Fibroblast of lung (primary cell): ENCODE data around the gene SIGLEC9.

Source experiments
- CTCF ChIP-seq, 2 donors: IDR thresholded peaks in 1 of 2; conservative IDR thresholded peaks in 1 of 2; 1 replicate in 1 of 2; 2 replicates in 1 of 2; pipeline ENCODE4 v1.5.1; 2011 to 2012; ENCODE audit warnings: low read length in 2 of 2, control low read depth in 1 of 2, inconsistent platforms in 1 of 2, low read depth in 1 of 2, mild to moderate bottlenecking in 1 of 2
- EZH2 ChIP-seq: IDR thresholded peaks from 2 replicates; pipeline ENCODE4 v1.5.1; 2012; ENCODE audit warnings: low read length, control low read depth, mild to moderate bottlenecking; ENCODE audit errors: missing control alignments

- TF ChIP-seq CTCF (conservative IDR thresholded peaks at IDR 0.05 in 1 of 2, IDR thresholded peaks at IDR 0.05 in 1 of 2; ENCODE audit: low read depth in 1 of 2, low read length in 2 of 2) (no peak), EZH2 (no peak)
Measured at GRCh38 chr19:51161867-51162496, 37.3 kb downstream of the SIGLEC9 start.
